ENCODE results near the gene EEF1AKMT2. TPM values are rescaled to one million over a fixed set of nuclear protein-coding genes. Genes with fewer than 3 reads are reported as not detected.
A peak's percentile ranks its signal among the peaks of the same experiment; 100 is the strongest.

Gene EEF1AKMT2
- total RNA-seq, 1 donor from 2014 or later, result 22.0 TPM

- Mint-ChIP-seq H3K27ac (ENCODE audit: unreplicated experiment) (peak within 1 kb of the TSS; percentile 93), H3K27me3 (ENCODE audit: unreplicated experiment) (no peaks in the 10 kb centered on the region), H3K4me1 (ENCODE audit: unreplicated experiment) (peaks cover 30% of the 10 kb centered on the region), H3K9me3 (ENCODE audit: unreplicated experiment) (no peaks in the 10 kb centered on the region), H3K4me3 (ENCODE audit: unreplicated experiment) (peak within 1 kb of the TSS; percentile 99), H3K36me3 (ENCODE audit: unreplicated experiment) (no peaks in the 10 kb centered on the region)
- peak; percentile 92 for DNase-seq (ENCODE audit: extremely low spot score, unreplicated experiment)
- TF ChIP-seq CTCF (IDR thresholded peaks at IDR 0.05), result no peak
These were observed 47.3 kb downstream of the EEF1AKMT2 start, which contains the start of gene FAM53B for GRCh38 chr10:124744102-124745050. TSS of gene FAM53B (minus strand) at chr10:124744378. CDS start at chr10:124706713, 37,665 bp downstream.

DNA sequence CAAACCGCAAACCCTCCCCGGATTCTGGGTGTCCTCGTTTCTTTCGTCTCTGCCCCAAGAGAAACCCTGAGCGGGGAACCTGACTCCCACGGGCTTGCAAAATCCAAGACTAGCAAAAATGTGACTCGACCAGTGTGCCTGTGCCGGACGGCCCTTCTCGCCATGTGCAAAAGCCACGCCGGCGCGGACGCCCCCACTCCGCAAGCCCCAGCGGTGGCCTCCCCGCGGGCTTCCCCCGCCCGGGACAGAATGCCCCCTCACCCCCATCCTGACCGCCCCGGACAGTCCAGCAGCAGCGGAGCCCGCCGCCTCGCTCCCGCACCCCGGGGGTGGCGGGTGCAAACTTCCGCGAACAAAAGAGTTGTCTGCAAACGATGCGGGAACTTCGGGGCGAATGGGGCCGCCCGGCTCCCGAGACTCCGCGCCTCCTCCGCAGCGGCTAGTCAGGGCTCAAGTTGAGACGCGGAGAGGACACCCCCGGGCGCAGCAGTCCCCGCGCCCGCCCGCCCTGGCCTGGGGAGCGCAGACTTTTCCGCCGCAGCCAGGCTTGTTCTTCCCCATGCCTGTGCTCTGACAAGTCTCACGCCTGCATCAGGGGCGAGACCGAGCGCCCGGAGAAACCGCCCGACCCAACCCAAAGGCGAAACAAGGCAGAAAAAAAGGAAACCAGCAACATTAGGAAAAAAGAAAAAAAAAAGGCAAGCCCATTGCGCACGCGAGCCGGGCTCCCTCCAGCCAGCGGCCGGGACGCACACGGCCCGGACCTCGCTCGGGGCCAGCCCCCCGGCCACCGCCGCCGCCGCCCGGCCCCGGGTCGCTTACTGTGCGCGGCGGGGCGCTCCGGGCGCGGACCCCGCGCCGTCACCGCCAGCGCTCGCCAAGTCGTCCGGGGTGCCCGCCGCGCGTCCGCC is 48.2 kb downstream of the EEF1AKMT2 start:
- Mint-ChIP-seq H3K36me3 (ENCODE audit: unreplicated experiment) (no peaks in the 10 kb centered on the region), H3K4me1 (ENCODE audit: unreplicated experiment) (peaks cover 30% of the 10 kb centered on the region), H3K4me3 (ENCODE audit: unreplicated experiment) (peak overlapping the region; percentile 99), H3K27me3 (ENCODE audit: unreplicated experiment) (no peaks in the 10 kb centered on the region), H3K27ac (ENCODE audit: unreplicated experiment) (peak overlapping the region; percentile 93), H3K9me3 (ENCODE audit: unreplicated experiment) (no peaks in the 10 kb centered on the region)
- no peak for DNase-seq (ENCODE audit: extremely low spot score, unreplicated experiment)
- no peak for TF ChIP-seq CTCF (IDR thresholded peaks at IDR 0.05)

DNA sequence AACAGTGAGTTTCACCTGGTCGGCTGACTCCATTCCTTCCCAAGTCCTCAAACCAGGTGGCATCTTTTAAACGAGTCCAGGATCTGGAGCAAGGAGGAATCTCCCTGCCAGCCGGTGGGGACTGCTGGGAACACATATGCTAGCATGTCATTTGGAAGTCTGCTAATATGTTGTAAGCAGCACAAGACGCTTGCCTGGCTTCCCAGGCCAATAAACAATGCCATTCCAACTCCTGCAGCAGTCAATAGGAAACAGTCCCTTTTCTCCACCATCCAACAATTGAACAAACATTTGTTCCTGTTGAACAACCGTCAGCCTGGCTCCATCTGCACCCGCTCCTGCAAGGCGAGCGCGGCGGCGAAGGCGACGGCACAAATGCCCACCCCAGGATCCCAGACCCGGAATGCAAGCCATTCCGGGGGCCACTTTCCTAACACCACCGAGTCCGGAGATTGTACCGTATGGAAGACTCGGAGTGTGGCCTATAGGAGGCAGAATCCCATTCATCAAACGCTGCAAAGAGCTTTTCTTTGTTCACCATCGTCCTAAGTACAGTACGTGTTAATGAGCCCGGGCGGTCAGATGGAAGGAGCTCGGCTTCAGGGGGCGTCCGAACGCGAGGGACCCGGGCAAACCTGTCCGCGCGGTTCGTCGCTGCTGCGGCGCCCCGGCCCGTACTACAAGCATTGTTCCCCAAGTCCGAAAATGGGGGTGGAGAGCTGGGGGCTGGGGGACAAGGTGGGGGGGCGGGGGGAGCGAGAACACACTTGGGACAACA is 49.1 kb downstream of the EEF1AKMT2 start:
- peaks cover 30% of the 10 kb centered on the region for H3K4me1 Mint-ChIP-seq (ENCODE audit: unreplicated experiment)

GRCh38 chr10:124741922-124742412 is 49.7 kb downstream of the EEF1AKMT2 start:
- Mint-ChIP-seq H3K9me3 (ENCODE audit: unreplicated experiment) (no peaks in the 10 kb centered on the region), H3K4me1 (ENCODE audit: unreplicated experiment) (peaks cover 34% of the 10 kb centered on the region), H3K27me3 (ENCODE audit: unreplicated experiment) (no peaks in the 10 kb centered on the region), H3K4me3 (ENCODE audit: unreplicated experiment) (peak overlapping the region; percentile 99), H3K36me3 (ENCODE audit: unreplicated experiment) (no peaks in the 10 kb centered on the region), H3K27ac (ENCODE audit: unreplicated experiment) (no peak overlapping the region)
- no peak for TF ChIP-seq CTCF (IDR thresholded peaks at IDR 0.05)
- no peak for DNase-seq (ENCODE audit: extremely low spot score, unreplicated experiment)

More for the DNA sequence above, 49.1 kb downstream of the EEF1AKMT2 start:
- TF ChIP-seq CTCF (IDR thresholded peaks at IDR 0.05), result peak; percentile 47
- DNase-seq (ENCODE audit: extremely low spot score, unreplicated experiment), result no peak
- peak overlapping the region; percentile 84 for H3K27ac Mint-ChIP-seq (ENCODE audit: unreplicated experiment)
- no peaks in the 10 kb centered on the region for H3K36me3 Mint-ChIP-seq (ENCODE audit: unreplicated experiment)
- H3K27me3 Mint-ChIP-seq (ENCODE audit: unreplicated experiment), result no peaks in the 10 kb centered on the region
- no peaks in the 10 kb centered on the region for H3K9me3 Mint-ChIP-seq (ENCODE audit: unreplicated experiment)
- H3K4me3 Mint-ChIP-seq (ENCODE audit: unreplicated experiment), result peak overlapping the region; percentile 99
